Measurements from ENCODE around the gene CRHR1.
A peak's percentile ranks its signal among the peaks of the same experiment; 100 is the strongest.

CRHR1 gene

GRCh38 chr17:45839442-45839841 lies 55.3 kb downstream of the CRHR1 start:
- DNase-seq (ENCODE audit: extremely low spot score, insufficient read length, low read depth), result no peak
- FAIRE-seq, result no peak

- DNase-seq (ENCODE audit: extremely low spot score, insufficient read length, low read depth) (no peak), FAIRE-seq (no peak)
These were observed 57.1 kb downstream of the CRHR1 start for GRCh38 chr17:45841186-45841585.

GRCh38 chr17:45841883-45842525 lies 57.9 kb downstream of the CRHR1 start:
- no peak for DNase-seq (ENCODE audit: extremely low spot score, insufficient read length, low read depth)
- no peak for FAIRE-seq

GRCh38 chr17:45843722-45844121 lies 59.6 kb downstream of the CRHR1 start:
- DNase-seq (ENCODE audit: extremely low spot score, insufficient read length, low read depth), result no peak
- FAIRE-seq, result no peak

GRCh38 chr17:45844695-45845375 lies 60.7 kb downstream of the CRHR1 start, which contains the start of gene SPPL2C:
Gene SPPL2C (plus strand): TSS chr17:45844881. CDS start chr17:45844907, 26 bp downstream.
- no peak for FAIRE-seq
- DNase-seq (ENCODE audit: extremely low spot score, insufficient read length, low read depth), result no peak

- FAIRE-seq (no peak), DNase-seq (ENCODE audit: extremely low spot score, insufficient read length, low read depth) (no peak)
These were observed 61.5 kb downstream of the CRHR1 start for GRCh38 chr17:45845376-45846185.

- FAIRE-seq (no peak), DNase-seq (ENCODE audit: extremely low spot score, insufficient read length, low read depth) (no peak)
These were observed 62.1 kb downstream of the CRHR1 start for GRCh38 chr17:45846223-45846622.

GRCh38 chr17:45846646-45847045 lies 62.5 kb downstream of the CRHR1 start:
- no peak for FAIRE-seq
- no peak for DNase-seq (ENCODE audit: extremely low spot score, insufficient read length, low read depth)

GRCh38 chr17:45847101-45847500 lies 63.0 kb downstream of the CRHR1 start:
- no peak for DNase-seq (ENCODE audit: extremely low spot score, insufficient read length, low read depth)
- no peak for FAIRE-seq

GRCh38 chr17:45847747-45848146 lies 63.6 kb downstream of the CRHR1 start:
- no peak for DNase-seq (ENCODE audit: extremely low spot score, insufficient read length, low read depth)
- no peak for FAIRE-seq

- no peak for FAIRE-seq
- no peak for DNase-seq (ENCODE audit: extremely low spot score, insufficient read length, low read depth)
These were observed 64.3 kb downstream of the CRHR1 start for GRCh38 chr17:45848405-45848804.

- no peak for FAIRE-seq
- no peak for DNase-seq (ENCODE audit: extremely low spot score, insufficient read length, low read depth)
These were observed 64.9 kb downstream of the CRHR1 start for GRCh38 chr17:45848868-45849535.

- no peak for FAIRE-seq
These were observed 65.4 kb downstream of the CRHR1 start for GRCh38 chr17:45849536-45849990.

GRCh38 chr17:45850011-45850410 lies 65.9 kb downstream of the CRHR1 start:
- FAIRE-seq (no peak), DNase-seq (ENCODE audit: extremely low spot score, insufficient read length, low read depth) (no peak)

More at GRCh38 chr17:45849536-45849990, 65.4 kb downstream of the CRHR1 start:
- DNase-seq (ENCODE audit: extremely low spot score, insufficient read length, low read depth), result no peak

GRCh38 chr17:45850468-45850867 lies 66.3 kb downstream of the CRHR1 start:
- DNase-seq (ENCODE audit: extremely low spot score, insufficient read length, low read depth) (no peak), FAIRE-seq (no peak)

GRCh38 chr17:45851022-45851421 lies 66.9 kb downstream of the CRHR1 start:
- DNase-seq (ENCODE audit: extremely low spot score, insufficient read length, low read depth) (no peak), FAIRE-seq (no peak)

- FAIRE-seq, result no peak
- DNase-seq (ENCODE audit: extremely low spot score, insufficient read length, low read depth), result no peak
These were observed 67.3 kb downstream of the CRHR1 start for GRCh38 chr17:45851464-45851863.

- FAIRE-seq (no peak), DNase-seq (ENCODE audit: extremely low spot score, insufficient read length, low read depth) (no peak)
These were observed 67.8 kb downstream of the CRHR1 start for GRCh38 chr17:45851873-45852272.

GRCh38 chr17:45852535-45853297 lies 68.6 kb downstream of the CRHR1 start:
- DNase-seq (ENCODE audit: extremely low spot score, insufficient read length, low read depth) (peak; percentile 23), FAIRE-seq (peak; percentile 80)

- FAIRE-seq (no peak), DNase-seq (ENCODE audit: extremely low spot score, insufficient read length, low read depth) (no peak)
These were observed 70.1 kb downstream of the CRHR1 start for GRCh38 chr17:45854209-45854608.

Data from GM18507 (cell line).